GM21515 (cell line): ENCODE results near the gene MANSC1.
A peak's percentile ranks its signal among the peaks of the same experiment; 100 is the strongest.
"Not testable (repeated sequence)": the region's sequence is repeated elsewhere in the genome, so short reads cannot be mapped to it uniquely, and the experiment has no call there.

Experiments used
- ATAC-seq: cut with Tn5 transposase; IDR thresholded peaks from one replicate; pipeline ENCODE4 v1.9.1; 2021; ENCODE audit not compliant: unreplicated experiment

MANSC1 gene

DNA sequence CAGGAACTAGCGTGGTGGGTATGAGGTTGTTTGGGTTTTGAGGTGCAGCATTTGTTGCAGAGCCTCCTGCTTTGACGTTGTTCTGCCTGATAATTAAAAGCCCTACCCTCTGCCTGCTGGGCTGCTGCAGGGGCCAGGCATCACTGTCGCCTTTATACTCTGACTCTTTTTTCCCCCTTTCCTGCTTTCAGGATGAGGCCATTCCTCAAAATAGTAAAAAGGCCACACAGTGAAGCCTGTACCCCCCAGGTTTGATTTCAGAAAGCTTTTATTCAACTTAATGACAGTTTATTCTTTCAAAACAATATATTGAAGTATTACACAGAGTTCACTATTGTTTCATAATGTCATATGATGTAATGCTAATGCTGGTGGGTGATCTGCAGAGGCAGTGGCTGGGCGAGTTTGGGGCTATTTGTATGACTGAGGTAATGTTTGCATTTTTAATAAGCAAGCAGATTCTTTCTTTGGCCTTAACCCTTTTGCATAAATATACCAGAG is 15.9 kb upstream of the MANSC1 start:
- ATAC-seq = no peak

DNA sequence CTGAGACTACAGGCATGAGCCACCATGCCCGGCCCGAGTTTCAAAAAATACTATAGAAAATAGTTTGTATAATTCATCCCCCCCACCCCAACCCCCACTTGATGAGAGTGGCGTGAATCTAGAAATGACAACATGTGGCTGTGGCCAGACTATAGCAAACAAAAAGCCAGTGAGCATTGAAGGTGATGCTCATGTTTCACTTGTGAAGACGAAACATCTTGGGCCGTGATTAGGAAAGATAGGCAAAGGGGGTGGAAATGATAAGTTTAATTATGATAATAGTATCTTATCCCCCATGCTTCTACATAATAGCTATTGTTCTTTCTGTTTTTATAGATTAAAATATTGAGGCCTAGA is 15.4 kb upstream of the MANSC1 start:
- no peak for ATAC-seq

DNA sequence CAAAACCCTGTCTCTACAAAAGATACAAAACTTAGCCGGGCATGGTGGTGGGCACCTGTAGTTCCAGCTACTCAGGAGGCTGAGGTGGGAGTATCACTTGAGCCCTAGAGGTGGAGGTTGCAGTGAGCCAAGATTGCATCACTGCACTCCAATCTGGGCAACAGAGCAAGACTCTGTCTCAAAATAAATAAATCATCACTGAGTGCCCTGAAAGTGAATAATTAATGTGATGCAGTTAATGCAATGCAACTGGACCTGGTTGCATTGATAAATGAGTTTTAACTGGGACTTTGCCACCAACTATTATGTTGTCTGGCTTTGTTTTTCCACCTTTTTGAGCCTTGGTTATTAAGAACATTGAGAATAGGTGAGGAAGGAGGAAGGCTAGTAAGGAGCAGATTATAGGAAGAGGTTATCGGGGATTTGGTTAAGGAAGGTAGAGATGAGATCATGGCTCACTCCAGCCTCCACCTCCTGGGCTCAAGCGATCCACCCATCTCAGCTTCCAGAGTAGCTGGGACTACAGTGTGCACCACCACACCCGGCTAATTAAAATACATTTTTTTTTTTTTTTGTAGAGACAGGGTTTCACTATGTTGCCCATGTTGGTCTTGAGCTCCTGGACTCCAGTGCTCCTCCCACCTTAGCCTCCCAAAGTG is 14.9 kb upstream of the MANSC1 start:
- no peak for ATAC-seq

DNA sequence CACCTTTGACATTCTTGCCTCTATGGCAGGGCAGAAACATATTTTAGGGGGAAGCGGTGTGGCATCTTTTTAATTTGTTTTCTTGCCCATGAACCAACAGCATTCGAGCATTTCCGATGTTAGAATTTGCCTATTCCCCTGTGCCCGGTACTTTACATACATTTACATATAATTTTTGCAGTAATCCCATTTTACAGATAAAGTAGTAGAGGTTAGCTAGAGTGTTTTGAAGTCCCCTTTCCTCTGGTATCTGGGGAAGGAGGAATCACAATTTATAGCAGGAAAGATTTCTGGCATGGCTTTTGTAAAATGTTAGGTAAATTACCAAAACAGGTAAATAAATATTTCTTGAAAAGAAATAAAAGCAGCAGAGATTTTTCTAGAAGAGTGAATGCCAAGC is 8.5 kb upstream of the MANSC1 start:
- ATAC-seq = no peak

DNA sequence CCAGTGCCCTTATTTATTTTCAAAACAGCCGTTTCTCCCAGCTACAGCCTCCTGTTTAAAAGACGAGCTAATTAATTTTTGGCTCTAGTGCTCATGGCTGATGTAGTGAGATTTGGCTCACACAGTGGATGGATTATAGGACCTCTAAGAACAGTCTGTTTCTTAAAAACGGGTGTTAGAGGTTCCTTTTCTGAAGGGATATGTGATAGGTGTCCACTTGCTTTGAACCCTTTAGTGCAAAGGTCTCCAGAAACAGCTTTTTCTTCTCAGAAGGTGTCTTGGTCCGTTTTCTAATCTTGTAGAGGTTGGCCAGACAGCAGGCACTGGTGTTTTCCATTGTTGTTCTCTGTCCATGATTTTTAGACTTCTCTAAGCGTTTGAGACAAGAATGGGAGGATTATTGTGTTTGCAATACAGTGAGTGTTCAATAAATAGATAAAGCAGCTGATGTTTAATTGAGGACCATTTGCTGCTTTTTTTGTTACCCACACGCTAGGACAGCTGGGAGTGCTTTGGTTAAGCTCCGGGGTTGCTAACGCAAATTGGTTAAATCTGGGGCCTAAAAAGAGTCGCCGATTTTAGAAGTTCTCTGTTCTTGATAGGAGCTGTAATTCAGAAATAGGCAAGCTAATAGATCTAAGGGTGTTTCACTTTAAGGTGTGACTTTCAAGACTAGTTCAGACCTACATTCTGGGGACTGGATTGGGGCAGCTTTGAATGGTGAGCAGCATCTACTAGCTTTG is 7.8 kb upstream of the MANSC1 start:
- no peak for ATAC-seq

DNA sequence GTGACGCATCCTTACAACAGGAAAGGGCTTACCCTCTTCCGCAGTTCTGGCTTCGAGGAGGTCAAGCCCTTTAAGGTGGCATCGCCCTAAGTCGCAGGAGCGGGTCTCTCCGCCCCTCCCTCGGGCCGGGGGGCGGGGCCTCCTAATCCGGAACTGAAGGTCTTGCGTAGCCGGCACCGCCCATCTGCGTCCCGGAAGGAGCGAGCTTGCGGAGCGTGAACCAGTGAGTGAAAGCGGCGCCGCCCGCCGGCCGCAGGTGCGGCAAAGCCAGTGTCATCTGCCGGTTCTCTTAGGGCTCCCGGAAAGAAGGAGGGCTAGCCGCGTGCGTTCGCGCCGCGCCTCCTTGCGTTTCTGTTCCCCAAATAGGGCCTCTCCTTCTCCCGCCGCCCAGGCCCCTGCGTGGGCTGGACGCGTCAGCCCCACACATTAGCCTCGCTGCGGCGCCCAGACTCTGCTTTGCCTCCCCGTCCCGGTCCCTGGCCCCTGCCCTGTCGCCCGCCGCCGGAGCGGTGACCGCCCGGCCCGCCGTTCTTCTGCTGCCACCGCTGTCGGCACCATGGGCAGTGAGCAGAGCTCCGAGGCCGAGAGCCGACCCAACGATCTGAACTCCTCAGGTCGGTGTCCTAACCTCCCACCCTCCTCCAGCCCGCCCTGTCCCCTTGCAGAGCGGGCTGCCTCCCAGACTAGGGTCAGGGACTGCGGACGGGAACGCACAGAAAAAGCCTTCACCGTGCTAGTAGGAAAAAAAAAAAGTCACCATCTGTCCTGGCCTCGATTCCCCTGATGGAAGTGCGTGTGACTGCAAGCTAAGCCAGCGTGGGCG is 7.1 kb upstream of the MANSC1 start, which contains the start of gene BORCS5:
TSS of gene BORCS5 (plus strand) at position 183 of the 823 bp plus-strand sequence. CDS start at position 557, 374 bp downstream.
- ATAC-seq = peak; percentile 87

DNA sequence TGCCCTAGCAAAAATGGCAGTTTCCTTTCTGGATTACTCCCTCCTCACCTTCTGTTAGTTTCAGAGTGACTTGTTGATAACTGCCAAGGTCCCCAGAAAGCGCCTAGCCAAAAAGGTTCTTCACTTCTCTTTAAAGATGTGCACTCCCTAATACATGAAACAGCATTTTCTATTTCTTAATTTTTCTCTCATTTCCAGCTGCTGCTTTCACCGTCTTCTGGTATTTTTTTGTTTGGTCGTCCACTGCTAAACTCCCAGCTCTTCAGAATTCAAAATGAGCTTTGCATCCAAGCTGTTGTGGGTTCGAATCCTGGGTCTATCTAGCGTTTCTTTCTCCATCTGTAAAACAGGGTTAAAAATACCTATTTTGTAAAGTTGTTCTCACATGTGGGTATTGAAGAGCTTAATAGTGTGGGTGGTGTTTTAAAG is 6.4 kb upstream of the MANSC1 start:
- no peak for ATAC-seq

DNA sequence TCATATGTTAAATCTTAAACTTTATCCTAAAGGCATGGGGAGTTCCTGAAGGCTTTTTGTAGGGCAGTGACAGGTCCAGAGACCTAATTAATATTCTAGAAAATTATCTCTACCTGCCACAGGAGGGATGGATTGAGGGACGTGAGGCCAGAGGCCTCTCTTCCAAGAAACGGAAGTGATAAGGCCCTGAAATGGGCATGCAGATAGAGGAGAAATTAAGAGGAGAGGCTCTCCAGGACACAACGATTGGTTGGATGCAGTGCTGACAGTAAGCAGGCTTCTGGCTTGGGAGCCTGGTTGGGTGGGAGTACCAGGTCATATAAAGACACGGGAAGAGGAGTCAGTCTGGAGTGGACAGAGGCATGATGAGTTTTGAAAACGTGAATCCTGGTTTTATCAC is 3.8 kb upstream of the MANSC1 start:
- ATAC-seq = no peak

DNA sequence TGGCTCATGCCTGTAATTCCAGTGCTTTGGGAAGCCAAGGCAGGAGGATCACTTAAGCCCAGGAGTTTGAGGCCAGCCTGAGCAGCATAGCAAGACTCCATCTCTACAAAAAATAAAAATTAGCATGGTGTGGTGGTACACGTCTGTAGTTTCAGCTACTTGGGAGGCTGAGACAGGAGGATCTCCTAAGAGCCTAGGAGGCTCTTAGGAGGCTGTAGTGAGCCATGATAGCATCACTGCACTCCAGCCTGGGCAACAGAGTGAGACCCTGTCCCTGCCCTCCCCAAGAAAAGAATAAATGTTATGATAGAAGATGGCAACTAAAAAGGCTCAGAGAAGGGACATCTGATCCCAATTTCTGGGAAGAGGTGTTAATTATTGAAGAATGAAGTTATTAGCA is 3.2 kb upstream of the MANSC1 start:
- no peak for ATAC-seq

DNA sequence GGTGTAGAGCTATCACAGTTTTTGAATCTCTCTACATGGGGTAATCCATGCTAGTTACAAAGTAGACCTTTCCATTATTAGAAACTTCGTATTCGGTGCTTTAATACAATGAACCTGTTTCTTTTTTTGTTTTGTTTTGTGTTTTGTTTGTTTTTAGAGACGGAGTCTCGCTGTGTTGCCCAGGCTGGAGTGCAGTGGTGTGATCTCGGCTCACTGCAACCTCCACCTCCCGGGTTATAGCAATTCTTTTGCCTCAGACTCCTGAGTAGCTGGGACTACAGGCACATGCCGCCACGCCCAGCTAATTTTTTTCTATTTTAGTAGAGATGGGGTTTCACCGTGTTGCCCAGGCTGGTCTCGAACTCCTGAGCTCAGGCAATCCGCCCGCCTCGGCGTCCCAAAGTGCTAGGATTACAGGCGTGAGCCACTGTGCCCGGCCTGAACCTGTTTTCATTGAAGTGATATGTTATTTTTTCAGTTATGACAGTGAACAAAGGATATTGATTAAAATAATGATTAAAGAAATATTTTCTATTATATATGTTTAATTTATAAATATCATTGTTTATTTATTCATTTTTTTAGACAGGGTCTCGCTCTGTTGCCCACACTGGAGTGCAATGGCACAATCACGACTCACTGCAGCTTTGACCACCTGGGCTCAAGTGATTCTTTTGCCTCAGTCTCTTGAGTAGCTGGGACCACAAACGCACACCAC is 1.6 kb upstream of the MANSC1 start:
- not testable (repeated sequence) for ATAC-seq

DNA sequence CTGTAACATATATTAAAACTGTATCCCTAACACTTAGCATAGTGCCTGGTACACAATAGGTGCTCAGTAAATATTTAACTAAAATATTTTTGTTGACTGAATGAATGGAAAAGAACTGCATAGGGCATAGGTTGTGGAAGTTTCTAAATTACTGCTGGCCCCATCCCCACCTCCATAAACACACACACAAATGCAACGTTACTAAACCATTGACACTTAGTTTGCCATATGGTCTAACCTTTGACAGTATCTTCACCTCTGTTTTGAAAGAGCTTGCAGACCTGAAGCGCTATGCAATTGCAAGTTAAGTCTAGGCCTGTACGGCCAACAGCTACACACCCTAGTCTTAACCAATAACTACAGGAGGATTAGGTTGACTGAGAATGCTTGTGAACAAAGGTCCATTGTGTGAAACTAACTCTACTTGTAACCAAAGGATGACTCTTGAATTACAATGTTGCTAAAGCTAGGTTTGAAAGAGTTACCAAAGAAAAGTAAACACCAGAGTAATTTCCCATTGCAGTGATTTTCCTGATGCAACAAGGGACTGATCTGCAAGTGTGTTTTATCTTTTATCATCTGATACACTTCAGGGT is 924 bp upstream of the MANSC1 start:
- ATAC-seq = no peak

DNA sequence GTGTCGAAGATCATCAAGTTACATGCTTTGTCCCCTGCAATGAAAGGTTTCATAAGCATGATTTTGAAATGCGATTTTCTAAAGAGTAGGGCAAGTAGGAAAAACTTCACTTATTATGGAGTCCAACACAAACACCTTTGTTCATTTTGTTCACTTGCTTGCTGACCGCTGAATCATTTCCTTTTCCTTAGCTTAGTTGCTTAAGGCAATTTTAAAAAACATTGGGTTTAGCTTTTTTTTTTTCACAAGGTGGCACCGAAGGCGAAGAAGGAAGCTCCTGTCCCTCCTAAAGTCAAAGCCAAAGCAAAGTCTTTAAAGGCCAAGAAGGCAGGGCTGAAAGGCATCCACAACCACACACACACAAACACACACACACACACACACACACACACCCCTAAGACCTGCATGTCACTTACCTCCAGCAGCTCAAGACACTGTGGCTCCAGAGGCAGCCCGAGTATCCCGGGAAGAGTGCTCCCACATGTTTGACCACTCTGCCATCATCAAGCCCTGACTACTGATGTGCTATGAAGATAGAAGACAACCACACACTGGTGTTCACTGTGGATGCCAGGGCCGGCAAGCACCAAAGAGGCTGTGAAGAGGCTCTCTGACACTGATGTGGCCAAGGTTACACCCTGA is 11.4 kb downstream of the MANSC1 start:
- ATAC-seq = no peak

DNA sequence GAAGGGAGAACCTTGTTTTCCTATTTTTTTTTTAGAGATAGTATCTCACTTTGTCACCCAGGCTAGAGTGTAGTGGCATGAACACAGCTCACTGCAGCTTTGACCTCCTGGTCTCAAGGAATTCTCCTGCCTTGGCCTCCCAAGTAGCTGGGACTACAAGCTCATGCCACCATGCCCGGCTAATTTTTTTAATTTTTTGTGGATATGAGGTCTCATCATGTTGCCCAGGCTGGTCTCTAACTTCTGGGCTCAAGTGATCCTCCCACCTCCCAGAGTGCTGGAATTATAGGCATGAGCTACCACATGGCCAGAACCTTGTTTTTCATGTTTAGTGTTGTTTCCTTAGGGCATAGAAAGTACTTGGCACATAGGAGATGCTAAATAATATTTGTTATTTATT is 13.5 kb downstream of the MANSC1 start:
- no peak for ATAC-seq

DNA sequence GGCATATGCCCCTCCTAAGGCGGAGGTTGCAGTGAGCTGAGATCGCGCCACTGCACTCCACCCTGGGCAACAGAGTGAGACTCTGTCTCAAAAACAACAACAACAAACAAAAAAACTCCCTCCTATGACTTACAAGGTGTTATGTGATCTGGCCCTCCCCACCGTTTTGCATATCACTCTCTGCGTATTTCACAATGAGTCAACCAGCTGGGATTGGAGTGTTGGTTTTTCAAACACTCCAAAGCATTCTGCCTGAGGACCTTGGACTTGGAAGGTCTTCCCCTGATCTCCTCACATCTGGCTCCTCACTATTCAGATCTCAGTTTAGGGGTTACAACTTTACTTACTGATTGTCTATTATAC is 14.0 kb downstream of the MANSC1 start:
- ATAC-seq = no peak

DNA sequence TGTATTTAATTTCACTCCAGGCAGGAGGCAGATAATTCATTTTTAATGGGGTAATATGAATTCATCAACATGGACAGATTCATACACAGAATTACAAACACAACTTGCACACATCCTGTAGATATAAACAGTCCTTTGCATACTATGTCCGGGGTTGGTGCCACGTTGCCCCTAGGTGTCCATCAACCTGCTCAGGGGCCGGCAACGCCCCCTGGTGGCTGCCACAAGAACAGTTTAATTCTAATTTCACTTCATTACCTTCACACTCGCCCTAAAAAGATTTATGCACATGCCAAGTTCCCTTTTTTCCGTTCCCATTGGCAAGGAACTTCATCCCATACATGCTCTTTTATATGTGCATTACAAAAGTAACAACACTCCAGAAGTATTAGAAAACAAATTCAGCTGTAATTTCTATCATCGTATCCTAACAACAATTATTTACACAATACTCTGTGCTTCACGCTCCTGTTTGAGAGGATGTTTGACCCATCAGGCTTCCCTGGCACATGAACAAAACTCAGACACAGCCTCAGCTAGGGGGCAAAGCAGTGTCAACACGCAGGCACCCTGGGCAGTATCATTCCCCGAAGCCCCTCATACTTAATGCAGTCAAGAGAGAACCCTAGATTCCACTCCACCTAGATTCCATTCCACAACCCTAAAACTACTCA is 15.5 kb downstream of the MANSC1 start:
- ATAC-seq = peak; percentile 66

DNA sequence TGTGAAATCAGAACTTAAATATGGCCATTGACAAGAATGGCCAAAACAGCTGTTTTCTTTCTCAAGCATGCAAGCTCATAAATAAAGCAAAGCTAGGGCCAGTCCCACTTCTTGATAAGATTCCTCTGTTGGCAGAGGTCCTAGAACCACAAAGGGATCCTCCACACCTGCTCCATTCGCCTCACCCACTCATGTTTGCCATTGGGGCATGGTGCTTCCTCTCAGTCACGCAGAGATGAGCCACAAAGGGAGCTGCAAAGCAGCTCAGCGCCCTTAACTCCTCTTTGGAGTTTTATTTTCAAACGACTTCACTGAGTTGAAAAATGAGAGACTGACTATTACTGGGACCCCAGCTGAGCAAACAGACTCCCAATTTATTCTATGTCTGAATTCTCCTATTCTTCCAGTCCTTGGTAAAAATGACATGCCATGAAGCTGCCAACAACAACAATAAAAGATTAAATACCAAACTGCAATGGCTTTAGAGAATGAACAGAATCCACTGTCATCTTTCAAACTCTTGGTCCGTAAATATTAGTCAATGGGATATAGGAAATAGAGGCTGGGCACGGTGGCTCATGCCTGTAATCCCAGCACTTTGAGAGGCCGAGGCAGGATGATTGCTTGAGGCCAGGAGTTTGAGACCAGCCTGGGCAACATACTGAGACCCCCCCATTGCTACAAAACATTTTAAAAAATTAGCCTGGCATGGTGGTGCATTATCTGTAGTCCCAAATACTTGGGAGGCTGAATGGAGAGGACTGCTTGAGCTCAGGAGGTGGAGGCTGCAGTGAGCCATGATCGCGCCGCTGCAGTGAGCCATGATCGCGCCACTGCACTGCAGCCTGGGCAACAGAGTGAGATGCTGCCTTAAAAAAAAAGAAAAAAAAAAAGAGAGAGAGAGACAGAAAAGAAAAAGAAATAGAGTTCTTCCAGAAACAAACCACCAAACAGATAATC is 16.4 kb downstream of the MANSC1 start:
- no peak for ATAC-seq

DNA sequence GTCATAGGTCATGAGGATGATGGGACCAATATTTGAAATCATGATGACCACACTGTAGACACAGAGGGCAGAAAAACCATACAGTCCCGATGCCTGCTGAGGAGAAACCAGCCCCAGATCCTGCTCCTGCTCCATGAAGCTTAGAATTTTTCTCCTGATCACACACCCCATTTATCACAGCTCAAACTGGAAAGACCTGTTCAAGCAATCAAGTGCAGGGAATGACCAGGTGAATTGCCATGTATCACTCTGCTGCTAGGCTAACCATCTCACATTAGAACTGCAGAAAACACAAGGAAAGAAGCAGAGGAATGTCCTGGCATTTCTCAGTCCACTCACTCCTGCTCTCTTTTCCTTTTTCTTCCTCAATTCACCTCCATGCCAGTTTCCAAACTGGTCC is 18.1 kb downstream of the MANSC1 start:
- ATAC-seq = no peak

DNA sequence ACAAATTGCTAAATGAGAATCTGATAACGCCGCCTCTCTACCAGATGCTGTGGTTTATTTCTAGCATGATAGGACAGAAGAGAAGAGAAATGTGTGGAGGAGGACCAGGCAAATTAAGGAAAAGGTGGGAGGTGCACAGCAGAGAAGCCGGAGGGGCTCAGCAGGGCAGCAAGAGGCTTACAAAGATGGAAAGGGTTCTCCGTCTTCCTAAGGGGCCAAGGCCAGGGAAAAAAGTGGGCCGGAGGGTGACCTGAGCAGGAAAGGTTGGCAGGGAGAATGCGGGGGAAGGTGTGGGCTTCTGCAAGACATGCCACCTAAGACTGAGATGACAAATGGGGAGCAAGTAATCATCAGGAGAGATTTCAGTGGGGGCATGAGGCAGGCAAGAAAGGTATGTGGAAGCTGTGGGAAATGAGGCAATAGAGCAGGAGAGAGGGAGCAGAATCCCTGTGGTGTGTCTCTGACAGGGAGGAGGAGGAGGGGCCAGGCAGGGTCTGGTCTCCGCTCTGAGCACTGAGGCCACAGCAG is 18.7 kb downstream of the MANSC1 start:
- ATAC-seq = no peak
